GM18909 (cell line): ENCODE data around the gene KLK14.

ENCODE experiments used
- ATAC-seq: cut with Tn5 transposase; IDR thresholded peaks from one replicate; pipeline ENCODE4 v1.9.1; 2021; ENCODE audit warnings: mild to moderate bottlenecking; ENCODE audit not compliant: unreplicated experiment, poor library complexity

The KLK14 gene

DNA sequence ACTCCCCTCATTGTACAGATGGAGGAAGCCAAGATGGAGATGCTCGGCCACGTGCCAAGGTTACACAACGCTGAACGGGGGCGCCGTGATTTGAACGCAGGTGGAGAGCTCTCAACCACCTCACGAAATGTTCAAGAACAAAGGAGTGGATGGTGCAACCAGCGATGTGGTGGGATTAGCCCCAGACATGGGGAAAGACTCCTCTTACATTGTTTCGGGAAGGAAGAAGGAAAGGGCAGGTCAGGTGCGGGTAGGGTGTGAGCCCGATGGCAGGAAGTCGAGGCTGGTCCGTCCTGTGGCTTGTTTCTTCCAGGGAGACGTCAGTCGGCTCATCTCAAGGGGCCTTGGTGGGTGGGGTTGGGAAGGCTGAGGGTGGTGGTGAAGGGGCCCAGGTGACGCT is 7.1 kb upstream of the KLK14 start:
- no peak for ATAC-seq

DNA sequence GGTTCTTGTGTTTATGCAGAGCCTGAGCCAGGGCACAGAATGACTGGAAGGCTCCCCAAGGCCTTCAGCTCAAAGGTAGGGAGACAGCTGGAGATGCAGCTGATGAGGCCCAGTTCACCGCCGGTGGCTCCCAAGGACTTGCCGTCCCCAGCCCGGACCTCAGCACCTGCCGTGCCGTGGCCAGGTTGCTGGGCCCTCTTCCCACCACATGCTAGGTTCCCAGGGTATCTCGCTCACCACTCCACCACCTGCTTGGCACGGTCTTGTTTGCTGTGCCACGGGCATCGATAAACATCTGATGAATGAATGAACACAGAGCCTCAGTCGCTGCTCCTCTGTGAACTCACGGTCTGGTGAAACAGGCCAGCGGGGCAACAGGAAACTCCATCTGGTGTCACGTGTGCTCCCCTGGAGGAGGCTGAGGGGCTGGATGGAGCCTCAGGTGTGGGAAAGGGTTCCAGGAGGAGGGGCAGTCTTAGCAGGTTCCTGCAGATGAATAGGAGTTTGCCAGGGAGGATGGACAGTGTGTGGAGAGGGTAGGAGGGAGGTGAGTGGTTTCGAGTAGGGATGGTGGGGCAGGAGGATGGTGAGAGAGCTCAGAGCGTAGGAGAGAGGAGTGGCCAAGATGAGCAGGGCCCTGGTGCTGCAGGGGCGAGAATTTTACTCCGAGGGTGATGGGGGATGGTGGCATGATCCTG is 3.6 kb upstream of the KLK14 start:
- no peak for ATAC-seq

GRCh38 chr19:51084505-51084904 is 1.8 kb upstream of the KLK14 start:
- no peak for ATAC-seq

DNA sequence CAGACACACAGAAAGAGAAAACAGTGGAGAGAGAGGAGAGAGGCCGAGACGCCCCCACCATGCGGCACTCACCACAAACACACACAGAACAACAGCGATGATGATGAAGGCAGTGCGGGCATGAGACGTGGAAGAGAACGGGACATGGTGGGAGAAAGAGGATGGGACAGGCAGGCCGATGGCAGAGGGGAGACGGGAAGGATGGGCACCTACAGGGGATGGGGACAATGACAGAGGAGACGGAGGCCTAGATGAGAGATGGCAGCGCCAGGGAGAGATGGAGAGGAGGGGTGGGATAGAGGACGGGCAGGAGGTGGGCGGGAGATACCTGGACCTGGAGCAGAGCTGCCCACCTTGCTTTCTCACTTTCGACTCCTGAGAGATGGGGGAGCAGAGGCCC is 1.1 kb upstream of the KLK14 start:
- ATAC-seq: no peak

DNA sequence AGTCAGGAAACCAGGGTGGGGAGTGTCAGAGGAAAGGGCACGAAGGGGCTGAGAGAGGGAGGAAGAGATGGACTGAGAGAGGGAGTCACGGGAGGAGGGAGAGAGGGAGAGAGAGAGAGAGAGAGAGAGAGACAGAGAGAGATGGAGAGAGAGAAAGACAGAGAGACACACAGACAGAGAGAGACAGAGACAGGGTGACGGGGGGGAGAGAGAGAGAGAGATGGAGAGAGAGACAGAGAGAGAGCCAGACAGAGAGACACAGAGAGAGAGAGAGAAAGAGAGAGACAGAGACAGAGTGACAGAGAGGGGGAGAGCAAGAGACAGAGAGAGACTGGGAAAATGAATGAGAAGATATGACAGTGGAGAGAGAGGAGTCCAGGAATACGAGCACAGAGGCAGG is 494 bp upstream of the KLK14 start:
- ATAC-seq: no peak

DNA sequence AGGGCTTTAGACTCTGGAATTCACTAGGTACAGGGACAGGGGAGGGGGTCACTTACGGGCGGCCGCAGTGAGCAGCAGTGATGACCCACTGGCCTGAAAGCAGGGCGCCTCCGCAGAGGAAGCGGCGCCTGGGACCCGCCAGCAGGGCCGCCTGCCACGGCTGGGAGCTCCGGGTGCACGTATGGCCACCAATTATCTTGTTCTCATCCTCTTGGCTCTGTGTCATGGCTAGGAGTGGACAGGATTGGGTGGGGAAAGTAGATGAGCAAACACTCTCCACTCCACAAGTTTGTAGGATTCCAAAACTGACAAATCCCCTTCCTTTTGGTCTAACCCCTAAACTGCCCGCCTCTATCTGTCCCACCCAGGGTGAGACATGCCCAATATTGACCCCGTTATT is 1.2 kb downstream of the KLK14 start:
- no peak for ATAC-seq

- no peak for ATAC-seq
Measured at GRCh38 chr19:51079481-51080110, 3.1 kb downstream of the KLK14 start.

- ATAC-seq: no peak
Measured at GRCh38 chr19:51078731-51079130, 4.0 kb downstream of the KLK14 start.

- no peak for ATAC-seq
Measured at GRCh38 chr19:51078104-51078503, 4.6 kb downstream of the KLK14 start.

DNA sequence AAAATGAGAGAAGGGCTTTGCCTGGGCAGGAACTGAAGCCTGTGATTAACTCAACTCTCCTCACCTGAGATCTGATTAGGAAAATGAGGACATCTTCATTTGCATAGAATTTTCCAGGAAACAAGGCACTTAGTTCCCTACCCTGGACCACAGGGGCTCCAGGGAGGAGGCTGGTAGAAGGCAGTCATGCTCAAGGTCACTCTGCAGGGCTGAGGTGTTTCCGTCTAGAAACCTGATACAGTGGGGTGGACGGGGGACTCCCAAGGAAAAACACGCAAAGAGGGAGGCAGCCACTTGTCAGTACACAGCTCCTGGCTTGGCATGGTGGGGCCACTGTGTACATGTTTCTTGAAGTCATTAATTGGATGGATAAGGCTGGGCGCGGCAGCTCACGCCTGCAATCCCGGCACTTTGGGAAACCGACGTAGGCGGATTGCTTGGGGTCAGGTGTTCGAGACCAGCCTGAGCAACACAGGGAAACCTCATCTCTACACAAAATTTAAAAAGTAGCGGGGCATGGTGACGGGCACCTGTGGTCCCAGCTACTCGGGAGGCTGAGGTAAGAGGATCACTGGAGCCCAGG is 6.0 kb downstream of the KLK14 start:
- no peak for ATAC-seq

- ATAC-seq: no peak
Measured at GRCh38 chr19:51075998-51076397, 6.7 kb downstream of the KLK14 start.

GRCh38 chr19:51071095-51071405 is 11.6 kb downstream of the KLK14 start:
- ATAC-seq: no peak

GRCh38 chr19:51070334-51071094 is 12.2 kb downstream of the KLK14 start:
- no peak for ATAC-seq

GRCh38 chr19:51066393-51067186 is 16.1 kb downstream of the KLK14 start:
- ATAC-seq: no peak

- ATAC-seq: no peak
Measured at GRCh38 chr19:51065221-51065960, 17.3 kb downstream of the KLK14 start.

DNA sequence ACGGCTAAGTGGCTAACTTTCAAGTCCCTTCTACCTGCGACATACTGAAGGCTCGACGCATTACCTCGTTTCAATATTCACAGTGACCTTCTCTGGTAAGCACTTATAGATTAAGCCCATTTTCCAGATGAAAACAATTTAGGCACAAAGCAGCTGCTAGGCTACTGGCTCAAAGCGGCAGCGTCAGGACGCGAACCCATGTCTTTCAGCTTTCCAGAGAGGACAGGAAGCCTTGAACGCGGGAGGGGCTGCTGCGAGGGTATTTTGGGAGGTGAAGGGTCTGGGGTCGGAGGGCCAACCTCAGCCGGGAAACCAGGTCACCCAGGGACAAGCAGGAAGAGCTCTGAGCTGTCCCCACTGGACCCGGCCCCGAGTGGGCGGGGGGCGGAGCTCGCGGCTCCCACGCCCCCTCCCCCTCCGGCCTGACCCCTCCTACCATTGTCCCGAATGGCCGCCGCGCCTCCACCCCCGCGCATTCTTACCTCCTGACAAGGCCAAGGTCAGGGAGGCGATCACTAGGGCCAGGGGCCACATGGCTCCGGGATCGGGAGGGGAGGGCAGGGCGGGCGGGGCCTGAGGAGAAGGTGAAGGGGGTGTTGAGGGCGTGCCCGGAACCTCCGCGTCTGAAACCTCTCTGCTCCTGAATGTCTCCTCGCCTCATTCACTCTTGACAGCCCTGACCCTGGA is 18.0 kb downstream of the KLK14 start, which contains the start of gene KLK13:
KLK13 (minus strand) TSS at position 559 of the 687 bp plus-strand sequence; CDS start at position 534, 25 bp downstream.
- ATAC-seq: no peak

GRCh38 chr19:51063664-51064063 is 19.0 kb downstream of the KLK14 start:
- no peak for ATAC-seq

DNA sequence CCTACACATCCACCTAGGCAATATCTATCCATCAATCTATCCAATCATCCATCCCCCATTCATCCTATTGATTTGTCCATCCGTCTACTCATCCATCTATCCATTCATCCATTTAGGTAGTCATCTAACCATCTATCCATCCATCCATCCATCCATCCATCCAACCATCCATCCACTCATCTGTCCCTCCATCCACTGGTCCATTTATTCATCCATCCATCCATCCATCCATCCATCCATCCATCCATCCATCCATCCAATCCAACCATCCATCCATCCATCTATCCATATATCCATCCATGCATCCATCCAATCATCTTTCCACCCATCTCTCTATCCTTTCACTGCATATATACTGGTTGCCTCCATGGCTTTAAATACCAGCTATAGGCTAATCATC is 21.7 kb downstream of the KLK14 start:
- ATAC-seq: no peak

- ATAC-seq: no peak
Measured at GRCh38 chr19:51060336-51060735, 22.4 kb downstream of the KLK14 start.
